Fibroblast of pulmonary artery (primary cell): Measurements from ENCODE around the gene DYRK3.

Source experiments
- DNase-seq: peaks from one replicate; pipeline ENCODE4 v3.0.0-alpha.2; 2010; ENCODE audit warnings: low read depth
- H3K4me3 ChIP-seq: replicated peaks from 2 replicates; pipeline ENCODE4 v1.5.1; 2011; ENCODE audit warnings: low read depth, mild to moderate bottlenecking, control low read depth, low read length, moderate library complexity
- CTCF ChIP-seq: IDR thresholded peaks from 2 replicates; pipeline ENCODE4 v1.5.1; 2011; ENCODE audit warnings: mild to moderate bottlenecking, control low read depth, low read length, inconsistent platforms; ENCODE audit errors: missing control alignments

DYRK3 gene

DNA sequence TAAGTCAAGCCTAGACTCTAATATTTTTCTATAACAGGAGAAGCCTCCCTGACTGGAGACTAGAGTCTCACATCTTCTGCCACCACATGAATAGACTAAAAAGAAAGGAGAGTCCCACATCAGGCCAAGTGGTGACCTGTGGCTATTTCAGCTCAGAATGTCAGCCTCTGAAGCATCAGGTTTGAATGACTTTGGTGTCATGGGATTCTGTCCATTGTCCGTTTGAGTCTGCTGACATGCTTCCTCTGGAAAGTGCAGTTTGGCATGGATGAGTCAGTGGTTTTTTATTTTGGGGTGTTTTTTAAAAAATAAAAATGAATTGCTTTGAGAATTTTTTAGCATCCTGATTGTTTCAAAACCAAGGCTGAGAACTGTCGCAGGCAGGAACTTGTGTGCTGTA is 19.5 kb downstream of the DYRK3 start:
- DNase-seq: no peak
- no peak for TF ChIP-seq CTCF
- H3K4me3 ChIP-seq: no peak overlapping the region

GRCh38 chr1:206655471-206655882 is 20.1 kb downstream of the DYRK3 start:
- no peak for TF ChIP-seq CTCF
- H3K4me3 ChIP-seq: no peak overlapping the region
- DNase-seq: no peak

DNA sequence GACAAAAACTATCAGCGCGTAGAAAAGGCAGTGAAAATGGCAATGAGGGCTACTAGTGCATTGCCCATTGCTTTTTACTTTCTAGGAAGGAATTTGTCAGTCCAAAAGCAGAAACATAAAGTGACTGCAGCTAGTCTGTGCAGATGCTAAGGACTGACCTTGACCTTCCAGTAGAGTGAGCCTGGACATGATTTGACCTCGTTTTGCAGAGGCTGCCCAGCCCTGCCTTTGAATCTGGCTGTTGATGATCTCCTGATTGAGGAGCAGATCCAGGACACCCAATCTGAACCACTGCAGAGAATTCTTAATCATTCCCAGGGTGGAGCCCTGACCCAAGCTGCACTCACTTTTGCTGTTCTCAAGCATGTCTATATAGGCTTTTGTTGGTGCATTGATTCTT is 21.6 kb downstream of the DYRK3 start:
- no peak for DNase-seq
- TF ChIP-seq CTCF: no peak
- H3K4me3 ChIP-seq: no peak overlapping the region

DNA sequence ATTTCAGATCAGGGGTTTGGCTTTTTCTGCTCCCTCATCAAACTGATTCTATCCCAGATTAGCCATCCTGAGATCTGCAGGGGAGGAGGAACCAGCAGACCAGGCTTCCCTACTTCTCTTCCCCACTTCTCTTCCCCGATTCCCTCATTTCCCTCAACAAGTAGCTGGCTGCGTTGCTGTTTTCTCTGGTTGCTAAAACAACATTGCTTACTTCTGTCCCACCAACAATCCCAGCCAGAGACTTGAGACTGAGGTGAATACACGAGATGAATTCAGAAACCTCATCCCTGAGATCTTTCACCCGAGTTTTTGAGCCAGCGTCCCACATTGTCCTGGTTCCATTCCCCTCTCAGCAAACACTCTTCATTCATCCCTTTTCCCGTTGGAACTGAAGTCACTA is 22.4 kb downstream of the DYRK3 start:
- H3K4me3 ChIP-seq: no peak overlapping the region
- DNase-seq: no peak

DNA sequence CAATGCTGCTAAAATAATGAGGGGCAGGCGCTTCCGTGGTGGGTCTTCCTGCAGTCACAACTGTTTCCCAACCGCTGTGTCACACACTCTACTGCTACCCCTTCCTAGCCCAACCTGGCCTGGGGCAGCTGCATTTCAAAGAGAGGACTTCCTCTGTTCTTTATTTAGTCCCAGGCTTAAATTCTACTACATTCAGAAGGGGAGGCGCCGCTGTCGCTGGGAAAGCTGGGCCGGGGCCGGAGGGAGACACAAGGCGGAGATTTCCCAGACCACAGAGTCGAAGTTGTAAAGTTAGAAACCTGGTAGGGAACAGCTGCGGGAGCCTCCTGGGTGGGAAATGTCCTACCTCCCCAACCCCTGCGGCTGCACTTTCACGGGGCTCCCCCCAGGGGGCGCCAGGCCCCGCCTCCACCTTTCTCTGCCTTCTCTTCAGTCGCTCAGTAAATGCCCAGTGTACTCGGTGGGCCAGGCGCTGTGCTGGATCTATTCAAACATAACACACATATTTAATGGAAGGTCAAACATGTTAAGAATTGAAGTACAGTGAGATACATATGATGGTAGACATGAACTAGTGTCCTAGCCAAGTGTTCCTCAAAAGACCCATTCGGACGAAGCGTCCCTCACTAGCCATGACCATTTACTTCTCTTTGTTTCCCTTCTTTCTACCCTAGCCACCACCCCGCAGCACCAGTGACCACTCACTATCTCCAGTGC is 23.1 kb downstream of the DYRK3 start:
- H3K4me3 ChIP-seq: no peak overlapping the region
- TF ChIP-seq CTCF: peak; percentile 66
- no peak for DNase-seq

More for the DNA sequence above, 22.4 kb downstream of the DYRK3 start:
- TF ChIP-seq CTCF: no peak

GRCh38 chr1:206658981-206659273 is 23.6 kb downstream of the DYRK3 start:
- no peak for DNase-seq
- H3K4me3 ChIP-seq: no peak overlapping the region
- no peak for TF ChIP-seq CTCF

DNA sequence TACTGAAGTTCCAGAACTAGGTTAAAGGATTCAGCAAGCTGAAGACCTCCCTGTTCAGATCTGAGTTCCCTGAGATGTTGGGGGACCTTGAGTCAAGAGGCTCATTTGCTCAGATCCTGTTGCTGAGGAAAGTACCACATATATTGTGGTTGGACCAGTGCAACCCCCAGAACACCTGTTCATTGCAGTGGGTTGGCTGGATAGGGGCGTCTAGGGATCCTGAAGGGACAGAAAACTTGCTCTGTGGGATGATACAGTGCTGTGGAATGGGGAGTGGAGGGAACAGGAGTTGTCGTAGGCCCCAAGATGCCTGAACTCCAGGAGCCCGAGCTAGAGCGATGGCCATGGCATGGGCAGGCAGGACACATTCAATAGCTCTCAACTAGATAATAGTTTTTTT is 24.8 kb downstream of the DYRK3 start:
- DNase-seq: no peak
- TF ChIP-seq CTCF: no peak
- no peak overlapping the region for H3K4me3 ChIP-seq
